ENCODE data around the gene PCBP3. TPM values are rescaled to one million over a fixed set of nuclear protein-coding genes. Genes with fewer than 3 reads are reported as not detected.

The PCBP3 gene
- total RNA-seq, 6 experiments from 2014 or later: not detected

GRCh38 chr21:45929449-45929848 is 285.9 kb downstream of the PCBP3 start:
- no peak overlapping the region for H3K27ac Mint-ChIP-seq
- no peaks in the 10 kb centered on the region for H3K4me1 Mint-ChIP-seq (ENCODE audit: low read depth)
- H3K9me3 Mint-ChIP-seq: no peaks in the 10 kb centered on the region
- no peak for DNase-seq
- TF ChIP-seq, protein P1, sequence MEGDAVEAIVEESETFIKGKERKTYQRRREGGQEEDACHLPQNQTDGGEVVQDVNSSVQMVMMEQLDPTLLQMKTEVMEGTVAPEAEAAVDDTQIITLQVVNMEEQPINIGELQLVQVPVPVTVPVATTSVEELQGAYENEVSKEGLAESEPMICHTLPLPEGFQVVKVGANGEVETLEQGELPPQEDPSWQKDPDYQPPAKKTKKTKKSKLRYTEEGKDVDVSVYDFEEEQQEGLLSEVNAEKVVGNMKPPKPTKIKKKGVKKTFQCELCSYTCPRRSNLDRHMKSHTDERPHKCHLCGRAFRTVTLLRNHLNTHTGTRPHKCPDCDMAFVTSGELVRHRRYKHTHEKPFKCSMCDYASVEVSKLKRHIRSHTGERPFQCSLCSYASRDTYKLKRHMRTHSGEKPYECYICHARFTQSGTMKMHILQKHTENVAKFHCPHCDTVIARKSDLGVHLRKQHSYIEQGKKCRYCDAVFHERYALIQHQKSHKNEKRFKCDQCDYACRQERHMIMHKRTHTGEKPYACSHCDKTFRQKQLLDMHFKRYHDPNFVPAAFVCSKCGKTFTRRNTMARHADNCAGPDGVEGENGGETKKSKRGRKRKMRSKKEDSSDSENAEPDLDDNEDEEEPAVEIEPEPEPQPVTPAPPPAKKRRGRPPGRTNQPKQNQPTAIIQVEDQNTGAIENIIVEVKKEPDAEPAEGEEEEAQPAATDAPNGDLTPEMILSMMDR (IDR thresholded peaks at IDR 0.05): no peak
- peaks cover 34% of the 10 kb centered on the region for H3K27me3 Mint-ChIP-seq (ENCODE audit: insufficient read depth)
- H3K36me3 Mint-ChIP-seq (ENCODE audit: low read depth): no peaks in the 10 kb centered on the region; the same call in 1 of the 2 replicates
- H3K4me3 Mint-ChIP-seq: no peak overlapping the region

GRCh38 chr21:45930231-45930760 is 286.8 kb downstream of the PCBP3 start:
- Mint-ChIP-seq H3K4me1 (ENCODE audit: low read depth) (no peaks in the 10 kb centered on the region), H3K27ac (no peak overlapping the region), H3K9me3 (no peaks in the 10 kb centered on the region), H3K27me3 (ENCODE audit: insufficient read depth) (peaks cover 42% of the 10 kb centered on the region), H3K36me3 (ENCODE audit: low read depth) (no peaks in the 10 kb centered on the region; the same call in 1 of the 2 replicates), H3K4me3 (no peak overlapping the region)
- TF ChIP-seq, protein P1 (IDR thresholded peaks at IDR 0.05): no peak
- no peak for DNase-seq

GRCh38 chr21:45930792-45931191 is 287.3 kb downstream of the PCBP3 start:
- Mint-ChIP-seq H3K4me1 (ENCODE audit: low read depth) (no peaks in the 10 kb centered on the region), H3K27ac (no peak overlapping the region), H3K4me3 (no peak overlapping the region), H3K27me3 (ENCODE audit: insufficient read depth) (peaks cover 46% of the 10 kb centered on the region), H3K9me3 (no peaks in the 10 kb centered on the region), H3K36me3 (ENCODE audit: low read depth) (no peaks in the 10 kb centered on the region; the same call in 1 of the 2 replicates)
- DNase-seq: no peak
- TF ChIP-seq, protein P1 (IDR thresholded peaks at IDR 0.05): no peak

DNA sequence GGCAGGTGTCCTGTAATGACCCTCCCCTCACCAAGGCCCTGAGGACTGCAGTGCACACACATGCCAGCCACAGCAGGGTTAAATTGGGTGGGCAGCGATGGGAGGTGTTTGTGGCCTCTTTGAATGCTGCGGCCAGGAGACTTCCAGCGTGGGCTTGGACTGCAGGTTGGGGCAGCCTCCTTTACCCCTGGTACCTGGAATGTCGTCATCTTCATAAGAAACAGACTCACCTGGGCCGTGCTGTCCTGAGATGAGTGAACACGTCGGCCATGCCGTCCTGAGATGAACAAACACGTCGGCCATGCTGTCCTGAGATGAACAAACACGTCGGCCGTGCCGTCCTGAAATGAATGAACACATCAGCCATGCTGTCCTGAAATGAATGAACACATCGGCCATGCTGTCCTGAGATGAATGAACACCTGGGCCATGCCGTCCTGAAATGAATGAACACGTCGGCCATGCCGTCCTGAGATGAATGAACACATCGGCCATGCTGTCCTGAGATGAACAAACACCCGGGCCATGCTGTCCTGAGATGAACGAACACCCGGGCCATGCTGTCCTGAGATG is 288.0 kb downstream of the PCBP3 start:
- no peaks in the 10 kb centered on the region for H3K4me1 Mint-ChIP-seq (ENCODE audit: low read depth)
- DNase-seq: no peak
- no peak overlapping the region for H3K4me3 Mint-ChIP-seq
- H3K27me3 Mint-ChIP-seq (ENCODE audit: insufficient read depth): peaks cover 47% of the 10 kb centered on the region
- H3K36me3 Mint-ChIP-seq (ENCODE audit: low read depth): no peaks in the 10 kb centered on the region; the same call in 1 of the 2 replicates
- no peaks in the 10 kb centered on the region for H3K9me3 Mint-ChIP-seq
- no peak overlapping the region for H3K27ac Mint-ChIP-seq
- TF ChIP-seq, protein P1 (IDR thresholded peaks at IDR 0.05): no peak

- Mint-ChIP-seq H3K4me3 (no peak overlapping the region), H3K9me3 (no peaks in the 10 kb centered on the region), H3K4me1 (ENCODE audit: low read depth) (no peaks in the 10 kb centered on the region), H3K27ac (no peak overlapping the region), H3K27me3 (ENCODE audit: insufficient read depth) (peaks cover 58% of the 10 kb centered on the region), H3K36me3 (ENCODE audit: low read depth) (no peaks in the 10 kb centered on the region; the same call in 1 of the 2 replicates)
- DNase-seq: no peak
- TF ChIP-seq, protein P1 (IDR thresholded peaks at IDR 0.05): no peak
Observed at GRCh38 chr21:45932922-45933502, 289.5 kb downstream of the PCBP3 start.

Data from HFFc6 (cell line).